Measurements from ENCODE around the gene ADGRG2. TPM values are rescaled to one million over a fixed set of nuclear protein-coding genes. Genes with fewer than 3 reads are reported as not detected.

ADGRG2 gene
- total RNA-seq, 4 donors from 2014 or later = 0.11 to 0.16 TPM; not detected in 2

DNA sequence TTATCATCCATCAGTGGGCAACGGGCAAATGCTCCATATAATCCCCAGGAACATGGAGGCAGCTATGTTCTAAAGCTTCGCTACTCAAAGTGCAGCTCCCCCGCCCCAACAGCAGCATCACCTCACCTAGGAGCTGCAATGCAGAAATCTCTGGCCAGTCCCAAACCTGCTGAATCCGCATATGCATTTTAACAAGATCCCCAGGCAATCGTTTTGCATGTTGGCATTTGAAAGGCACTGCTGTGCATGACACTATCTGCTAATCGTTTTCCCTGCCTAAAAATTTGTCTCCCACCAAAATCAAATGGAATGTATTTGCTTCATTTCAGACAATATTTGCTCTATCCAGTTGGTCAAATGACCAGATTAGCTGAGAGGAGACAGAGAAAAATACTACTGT lies 15.2 kb downstream of the ADGRG2 start:
- intact Hi-C loops (cut with DNase I; ENCODE audit: low total_unique reads) = no loop called here
- in situ Hi-C loops (cut with MboI; ENCODE audit: low sequenced_read_pairs in 4 of 4) = no loop called here

DNA sequence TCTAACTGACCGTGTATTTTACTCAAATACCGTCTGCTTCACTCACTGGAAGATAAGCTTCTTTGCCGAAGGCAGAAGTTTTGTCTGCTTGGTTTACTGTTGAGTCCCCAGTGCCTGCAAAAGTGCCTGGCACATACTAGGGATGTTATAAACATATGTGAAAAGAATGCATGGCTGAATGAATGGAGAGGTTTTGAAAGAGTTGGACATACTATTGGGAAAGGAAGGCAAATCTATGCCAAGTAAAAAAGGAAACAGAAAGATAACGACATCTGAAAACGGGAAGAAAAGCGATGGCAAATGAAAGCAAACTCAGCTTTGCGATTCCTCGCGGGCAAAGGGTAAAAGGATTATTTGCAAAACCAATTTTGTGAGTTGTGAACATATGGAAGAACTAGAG lies 21.7 kb downstream of the ADGRG2 start:
- H3K27ac ChIP-seq = no peak overlapping the region
- no peaks in the 10 kb centered on the region for H3K36me3 ChIP-seq
- H3K4me1 ChIP-seq = no peaks in the 10 kb centered on the region
- DNase-seq = no peak
- H3K4me3 ChIP-seq = no peak overlapping the region
- no peak for ATAC-seq
- intact Hi-C loops (cut with DNase I; ENCODE audit: low total_unique reads) = no loop called here
- H3K9me3 ChIP-seq = no peaks in the 10 kb centered on the region
- in situ Hi-C loops (cut with MboI; ENCODE audit: low sequenced_read_pairs in 4 of 4) = no loop called here
- no peaks in the 10 kb centered on the region for H3K27me3 ChIP-seq
- TF ChIP-seq POLR2A (IDR thresholded peaks at IDR 0.05) (no peak), CTCF (IDR thresholded peaks at IDR 0.05 in 4 of 5, conservative IDR thresholded peaks at IDR 0.05 in 1 of 5) (no peak)

More for the DNA sequence above, 15.2 kb downstream of the ADGRG2 start:
- H3K27me3 ChIP-seq = no peaks in the 10 kb centered on the region
- no peak for ATAC-seq
- H3K27ac ChIP-seq = no peak overlapping the region
- no peaks in the 10 kb centered on the region for H3K9me3 ChIP-seq
- H3K4me1 ChIP-seq = no peaks in the 10 kb centered on the region
- TF ChIP-seq POLR2A (IDR thresholded peaks at IDR 0.05) = no peak
- no peak for TF ChIP-seq CTCF (IDR thresholded peaks at IDR 0.05 in 4 of 5, conservative IDR thresholded peaks at IDR 0.05 in 1 of 5)
- no peak for DNase-seq
- H3K36me3 ChIP-seq = no peaks in the 10 kb centered on the region
- H3K4me3 ChIP-seq = no peak overlapping the region

- H3K4me3 ChIP-seq = no peak overlapping the region
- intact Hi-C loops (cut with DNase I; ENCODE audit: low total_unique reads) (no loop called here), in situ Hi-C loops (cut with MboI; ENCODE audit: low sequenced_read_pairs in 4 of 4) (no loop called here)
- H3K27me3 ChIP-seq = no peaks in the 10 kb centered on the region
- H3K36me3 ChIP-seq = no peaks in the 10 kb centered on the region
- no peaks in the 10 kb centered on the region for H3K4me1 ChIP-seq
- DNase-seq (no peak), ATAC-seq (no peak)
- no peak for TF ChIP-seq POLR2A (IDR thresholded peaks at IDR 0.05)
- no peak for TF ChIP-seq CTCF (IDR thresholded peaks at IDR 0.05 in 4 of 5, conservative IDR thresholded peaks at IDR 0.05 in 1 of 5)
- no peaks in the 10 kb centered on the region for H3K9me3 ChIP-seq
- H3K27ac ChIP-seq = no peak overlapping the region
Observed at GRCh38 chrX:19097553-19098283, 24.6 kb downstream of the ADGRG2 start.

DNA sequence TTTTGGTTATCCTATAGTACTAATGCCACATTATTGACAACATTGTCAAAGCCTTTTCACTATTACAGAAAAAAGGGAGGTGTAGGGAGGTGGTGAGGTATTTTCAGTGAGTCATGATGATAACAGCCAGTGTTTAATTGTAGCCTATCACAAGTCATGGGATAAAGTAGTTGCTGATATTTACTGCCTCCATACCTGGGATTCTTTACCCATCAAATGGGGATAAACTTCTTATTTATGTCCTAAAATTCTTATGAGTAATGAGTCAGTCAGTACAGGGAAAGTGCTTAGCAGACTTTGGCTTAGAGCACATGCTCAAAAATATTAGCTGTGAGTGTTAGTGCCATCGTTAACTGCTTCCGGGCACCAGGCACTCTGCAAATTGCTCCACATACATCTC lies 25.7 kb downstream of the ADGRG2 start:
- intact Hi-C loops (cut with DNase I; ENCODE audit: low total_unique reads) (no loop called here), in situ Hi-C loops (cut with MboI; ENCODE audit: low sequenced_read_pairs in 4 of 4) (no loop called here)
- no peak for TF ChIP-seq POLR2A (IDR thresholded peaks at IDR 0.05)
- TF ChIP-seq CTCF (IDR thresholded peaks at IDR 0.05 in 4 of 5, conservative IDR thresholded peaks at IDR 0.05 in 1 of 5) = no peak
- Histone ChIP-seq H3K9me3 (no peaks in the 10 kb centered on the region), H3K4me3 (no peak overlapping the region), H3K27ac (no peak overlapping the region), H3K27me3 (no peaks in the 10 kb centered on the region), H3K4me1 (no peaks in the 10 kb centered on the region), H3K36me3 (no peaks in the 10 kb centered on the region)
- ATAC-seq (no peak), DNase-seq (no peak)

DNA sequence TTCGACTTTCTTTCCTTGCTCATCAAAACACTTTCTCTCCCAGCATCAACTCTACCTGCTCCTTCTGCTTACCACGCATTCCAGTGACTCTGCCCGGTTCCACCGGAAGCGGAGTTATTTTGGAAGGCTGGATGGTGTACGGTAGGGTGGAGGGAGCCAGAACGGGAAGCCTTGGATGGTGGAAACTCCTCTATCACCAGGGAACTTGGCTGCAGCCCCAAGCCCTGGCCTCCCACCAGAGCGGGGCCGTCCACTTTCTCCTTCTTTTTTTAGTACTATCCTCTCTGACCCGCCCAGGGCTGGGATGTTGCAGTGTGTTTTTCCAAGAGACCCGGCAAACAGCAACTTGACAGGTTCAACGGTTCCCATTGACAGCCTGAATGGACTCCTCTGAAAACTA lies 27.6 kb downstream of the ADGRG2 start:
- Histone ChIP-seq H3K36me3 (no peaks in the 10 kb centered on the region), H3K27me3 (no peaks in the 10 kb centered on the region), H3K4me3 (no peak overlapping the region), H3K4me1 (no peaks in the 10 kb centered on the region), H3K27ac (no peak overlapping the region), H3K9me3 (no peaks in the 10 kb centered on the region)
- no peak for DNase-seq
- intact Hi-C loops (cut with DNase I; ENCODE audit: low total_unique reads) (no loop called here), in situ Hi-C loops (cut with MboI; ENCODE audit: low sequenced_read_pairs in 4 of 4) (no loop called here)
- no peak for TF ChIP-seq CTCF (IDR thresholded peaks at IDR 0.05 in 4 of 5, conservative IDR thresholded peaks at IDR 0.05 in 1 of 5)
- no peak for TF ChIP-seq POLR2A (IDR thresholded peaks at IDR 0.05)
- ATAC-seq = no peak
